Stimulated activated CD4-positive, alpha-beta T cell treated with anti-CD3 and anti-CD28 coated beads, Interleukin-4, amount 100 ng/mL, for 48 hours (primary cell): ENCODE results near the gene MIPEP.

Source experiments
- DNase-seq, 2 donors: peaks; one replicate each; pipeline ENCODE4 v3.0.0-alpha.2; 2020; ENCODE audit warnings: low read depth in 2 of 2

The MIPEP gene

GRCh38 chr13:23852351-23852750 is 36.8 kb downstream of the MIPEP start:
- no peak for DNase-seq

DNA sequence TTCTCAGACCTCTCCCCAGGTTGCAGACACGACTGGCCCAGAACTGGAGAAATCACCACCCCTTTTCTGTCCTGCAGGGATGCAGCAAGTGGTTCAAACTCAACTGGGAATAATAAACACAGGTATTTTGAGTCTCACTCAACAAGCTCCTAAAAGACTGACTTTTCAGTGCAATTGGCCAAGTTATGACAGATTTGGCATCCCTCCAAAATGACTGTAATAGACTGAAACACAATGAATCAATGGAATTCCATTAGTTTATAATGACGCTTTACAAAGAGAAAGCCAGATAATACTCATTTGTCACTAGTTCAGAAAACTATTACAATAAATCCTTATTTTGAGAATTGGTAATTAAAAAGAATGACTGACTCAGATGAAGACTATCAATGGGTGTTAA is 38.1 kb downstream of the MIPEP start:
- DNase-seq: no peak

GRCh38 chr13:23850134-23850533 is 39.1 kb downstream of the MIPEP start:
- no peak for DNase-seq

- no peak for DNase-seq
Observed at GRCh38 chr13:23849670-23850069, 39.5 kb downstream of the MIPEP start.

DNA sequence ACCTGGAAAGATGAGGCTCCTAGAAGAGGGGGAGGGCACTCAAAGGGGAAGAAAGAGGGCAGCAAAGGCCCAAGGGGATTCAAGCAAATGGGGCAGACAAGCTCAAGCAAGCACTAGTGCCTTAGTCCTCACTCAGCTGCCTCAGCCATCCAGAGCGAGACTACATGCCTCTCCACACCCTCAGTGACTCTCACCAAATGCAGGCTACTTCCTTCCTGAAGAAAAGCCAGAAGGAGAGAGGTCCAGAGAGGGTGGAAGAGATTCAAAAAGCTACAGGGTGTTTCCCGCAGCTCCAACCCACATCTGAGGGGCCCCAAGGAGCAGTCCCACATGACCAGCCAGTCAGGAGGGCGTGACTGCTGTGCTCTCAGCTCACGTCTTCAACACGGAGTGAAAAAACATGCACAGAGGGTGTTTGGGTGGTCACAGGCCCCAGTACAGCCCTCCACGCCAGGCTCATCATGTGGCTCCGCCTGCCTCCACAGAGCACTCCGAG is 40.5 kb downstream of the MIPEP start:
- no peak for DNase-seq

DNA sequence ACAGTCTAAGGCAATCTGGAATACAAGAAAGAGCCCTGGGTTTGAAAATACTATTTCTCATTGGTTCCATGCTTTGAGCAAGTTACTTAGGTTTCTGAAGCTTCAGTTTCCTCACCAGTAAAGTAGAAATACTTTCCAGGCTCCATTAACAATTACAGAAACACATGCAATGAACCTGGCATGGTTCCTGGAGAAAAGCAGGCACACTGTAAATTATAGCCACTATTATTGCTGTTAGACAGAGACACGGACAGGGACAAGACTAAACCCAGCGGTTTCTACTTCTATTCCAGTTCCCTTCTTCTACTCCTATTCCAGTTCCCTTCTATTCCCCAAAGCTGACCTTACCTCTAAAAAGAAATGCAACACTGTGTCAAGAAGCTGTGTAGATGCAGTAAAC is 41.2 kb downstream of the MIPEP start:
- no peak for DNase-seq

GRCh38 chr13:23847497-23847896 is 41.7 kb downstream of the MIPEP start:
- no peak for DNase-seq

- no peak for DNase-seq
Observed at GRCh38 chr13:23845105-23845725, 44.0 kb downstream of the MIPEP start.

DNA sequence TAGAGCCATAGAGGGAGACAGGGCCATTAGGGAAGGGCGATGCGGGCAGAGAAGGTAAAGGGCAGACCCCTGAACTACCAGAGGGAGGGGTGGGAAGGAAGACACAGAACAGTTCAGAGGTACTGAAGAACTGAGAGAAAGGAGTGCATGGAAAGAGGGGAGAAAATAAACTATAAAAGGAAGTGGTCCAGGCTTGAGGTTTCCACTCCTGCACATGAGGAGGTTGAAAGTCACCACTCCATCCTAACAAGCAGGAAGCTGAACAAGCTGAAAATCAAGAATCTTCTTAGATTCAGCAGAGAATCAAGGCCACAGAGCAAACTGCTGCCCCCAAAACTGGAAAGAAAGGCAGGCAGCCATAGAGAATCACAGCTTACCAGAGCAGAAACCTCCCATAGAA is 45.1 kb downstream of the MIPEP start:
- DNase-seq: no peak

DNA sequence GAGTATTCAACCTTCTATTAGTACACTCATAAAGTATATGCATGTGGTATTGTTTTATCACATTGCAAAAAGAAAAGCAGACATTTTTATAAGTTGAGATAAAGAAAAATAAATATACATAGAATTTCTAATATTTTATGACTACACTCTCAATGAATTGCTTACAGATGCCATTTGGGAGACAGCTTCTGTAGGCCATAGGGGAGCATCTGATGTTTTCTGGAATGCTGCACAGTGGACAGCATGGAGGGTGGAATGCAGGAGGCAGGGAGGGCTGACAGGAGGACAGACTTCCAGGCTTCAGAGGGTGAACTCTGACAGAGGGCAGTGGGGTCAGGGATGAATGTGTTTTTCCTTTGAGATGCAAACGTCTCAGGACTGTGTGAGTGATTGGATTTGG is 45.8 kb downstream of the MIPEP start:
- DNase-seq: no peak

DNA sequence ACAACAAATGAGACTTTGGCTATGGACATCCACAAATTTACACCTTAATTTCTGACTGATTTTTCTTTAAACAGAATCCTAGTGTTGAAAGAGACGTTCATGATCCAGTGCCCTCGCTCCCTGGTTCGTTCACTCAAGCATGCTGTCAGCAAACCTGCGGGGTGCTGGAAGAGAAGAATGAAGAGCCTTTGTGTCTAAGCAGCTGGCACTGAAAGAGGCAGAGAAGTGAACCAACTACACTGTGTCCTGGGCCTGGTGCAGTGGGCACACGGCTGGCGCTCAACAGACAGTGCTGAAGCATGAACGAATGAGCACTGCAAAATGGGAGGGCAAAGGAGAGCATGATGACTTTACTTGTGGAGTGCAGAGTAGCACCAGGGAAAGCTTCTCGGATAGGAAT is 46.8 kb downstream of the MIPEP start:
- no peak for DNase-seq

DNA sequence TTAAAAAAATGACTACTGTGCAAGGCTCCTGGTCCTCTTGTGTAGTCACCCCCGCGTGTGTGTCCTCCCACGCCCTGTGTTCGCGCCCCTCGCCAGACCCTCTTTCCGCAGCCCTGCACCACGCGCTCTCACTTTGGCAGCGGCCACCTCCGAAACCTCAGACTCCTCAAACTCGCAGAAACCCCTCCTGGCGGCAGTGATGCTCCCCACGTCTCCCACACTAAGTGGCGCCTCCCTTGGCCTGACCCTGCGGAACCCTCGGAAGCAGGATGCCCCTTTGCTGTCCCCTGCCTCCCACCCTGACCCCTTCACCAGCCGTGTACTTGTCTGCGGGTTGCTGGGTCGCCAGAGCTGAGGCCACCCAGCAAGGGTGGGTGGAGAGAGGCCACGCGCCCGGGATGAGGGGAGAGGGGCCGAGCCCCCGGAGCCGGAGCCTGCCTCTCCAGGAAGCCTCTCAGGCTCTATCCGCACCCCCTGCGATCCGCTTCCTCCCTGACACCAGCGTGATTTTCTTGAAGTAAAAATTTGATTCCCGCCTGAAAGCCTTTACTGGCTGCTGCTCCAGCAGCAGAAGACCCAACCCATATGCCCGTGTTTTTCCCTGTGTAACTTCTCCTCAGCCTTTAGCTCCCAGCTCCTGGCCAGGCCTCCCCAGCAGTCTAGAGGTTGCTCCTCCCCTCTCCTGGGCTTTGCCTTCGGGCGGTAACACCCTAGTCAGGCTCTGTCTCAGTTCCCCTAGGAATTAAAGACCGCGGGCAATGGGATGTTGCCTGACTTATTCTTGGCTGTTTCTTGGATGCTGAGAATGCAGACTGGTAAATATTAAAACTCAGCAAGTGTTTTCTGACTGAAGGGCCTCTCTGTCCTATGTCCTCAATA is 55.2 kb downstream of the MIPEP start:
- DNase-seq: no peak

DNA sequence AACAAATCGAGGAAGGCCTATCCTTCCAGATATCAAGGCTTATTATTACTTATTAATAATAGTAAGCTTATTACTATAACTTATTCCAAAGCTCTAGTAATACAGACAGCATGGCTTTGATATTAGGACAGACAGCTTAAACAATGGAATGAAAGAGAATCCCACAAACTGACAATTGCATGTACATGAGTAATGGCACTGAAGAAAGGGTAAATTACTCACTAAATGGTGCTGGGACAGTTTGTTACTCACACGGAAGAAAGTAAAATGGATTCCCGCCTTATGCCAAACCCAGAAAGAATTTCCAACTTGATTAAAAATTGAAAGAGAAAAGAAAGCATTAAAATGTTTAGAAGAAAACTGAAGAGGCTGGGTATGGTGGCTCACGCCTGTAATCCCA is 60.3 kb downstream of the MIPEP start:
- DNase-seq: no peak

- no peak for DNase-seq
Observed at GRCh38 chr13:23828086-23828485, 61.1 kb downstream of the MIPEP start.

DNA sequence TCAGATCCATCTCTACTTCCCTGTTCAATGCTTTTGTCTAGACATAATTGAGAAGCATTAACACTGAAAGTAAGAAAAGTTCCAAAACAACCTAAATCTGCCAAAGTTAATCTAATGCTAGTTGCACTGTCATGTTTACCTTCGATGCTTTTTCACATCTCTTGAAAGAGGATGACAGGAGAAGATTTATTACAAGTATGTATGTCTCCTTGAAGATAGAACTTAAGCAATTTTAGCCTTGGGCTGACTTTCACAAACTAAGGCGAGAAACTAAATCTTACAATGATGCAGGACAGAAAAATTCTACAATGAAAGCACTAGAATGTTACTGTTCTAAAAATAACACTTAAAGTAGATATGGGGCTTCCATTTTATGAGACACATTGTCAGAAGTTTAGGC is 64.0 kb downstream of the MIPEP start:
- no peak for DNase-seq

GRCh38 chr13:23824371-23824770 is 64.8 kb downstream of the MIPEP start:
- DNase-seq: no peak

- no peak for DNase-seq
Observed at GRCh38 chr13:23822252-23822824, 66.9 kb downstream of the MIPEP start.

- DNase-seq: no peak
Observed at GRCh38 chr13:23820530-23820929, 68.7 kb downstream of the MIPEP start.

DNA sequence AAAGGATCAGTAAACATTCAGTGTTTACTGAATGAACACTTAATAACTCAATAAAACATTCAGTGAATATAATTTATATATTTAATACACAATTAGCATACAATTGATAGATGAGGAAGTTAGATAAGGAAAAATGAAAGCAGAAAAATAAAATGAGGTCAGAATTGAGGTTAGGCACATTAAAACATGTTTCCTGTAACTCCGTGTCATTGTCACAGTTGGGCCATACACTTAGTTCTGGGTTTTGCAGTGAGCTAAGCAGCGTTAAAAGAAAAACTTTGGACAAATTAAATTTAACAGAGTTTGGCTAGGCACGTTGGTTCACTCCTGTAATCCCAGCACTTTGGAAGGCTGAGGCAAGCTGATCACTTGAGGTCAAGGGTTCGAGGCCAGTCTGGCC is 71.4 kb downstream of the MIPEP start:
- DNase-seq: no peak

- DNase-seq: no peak
Observed at GRCh38 chr13:23817136-23817535, 72.1 kb downstream of the MIPEP start.

- DNase-seq: no peak
Observed at GRCh38 chr13:23813635-23814034, 75.6 kb downstream of the MIPEP start.

DNA sequence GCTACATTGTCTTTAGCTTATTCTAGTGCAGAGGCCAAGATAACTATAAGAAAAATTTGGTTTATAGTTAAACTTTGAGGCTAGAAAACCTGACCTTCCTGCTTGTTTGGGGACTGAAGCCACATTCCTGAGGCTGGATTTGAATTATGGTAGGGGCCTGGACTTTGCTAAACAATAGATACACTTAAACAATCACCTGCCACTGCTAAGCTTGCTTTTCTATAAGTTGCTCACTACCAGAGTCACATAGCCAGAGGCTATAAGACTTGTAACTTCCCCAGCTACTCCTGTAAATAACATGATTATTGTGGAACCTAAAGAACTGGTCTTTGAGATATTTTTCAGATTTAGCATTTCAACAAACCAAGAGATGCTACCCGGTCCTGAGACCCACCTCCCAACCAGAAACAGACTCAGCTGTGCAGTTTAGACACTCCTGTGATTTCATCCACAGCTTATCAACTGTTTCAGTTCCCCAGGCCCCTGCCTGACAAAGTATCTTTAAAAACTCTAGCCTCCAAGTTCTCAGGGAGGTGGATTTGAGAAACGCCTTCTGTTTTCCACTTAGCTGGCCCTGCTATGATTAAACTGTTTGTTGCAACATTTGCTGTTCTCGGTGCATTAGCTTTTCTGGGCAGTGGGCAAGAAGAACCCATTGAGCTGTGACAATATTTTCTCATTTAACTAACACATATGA is 77.7 kb downstream of the MIPEP start:
- DNase-seq: no peak
